GM23338 (cell line): ENCODE data around the gene CENPP. TPM values are rescaled to one million over a fixed set of nuclear protein-coding genes. Genes with fewer than 3 reads are reported as not detected.

Source experiments
- ATAC-seq: fragments of 200-7000 bp; cut with Tn5 transposase; 3 replicates; pipeline ENCODE4 v1.9.1; 2020
- DNase-seq: peaks from one replicate; pipeline ENCODE4 v3.0.0-alpha.2; 2015; ENCODE audit warnings: low spot score
- H2AFZ ChIP-seq: fragments of 200-600 bp; sonication (generic); 2 replicates; pipeline ENCODE4 v1.8.0; 2016; ENCODE audit warnings: antibody characterized with exemption, mild to moderate bottlenecking, moderate library complexity
- H3F3A ChIP-seq: fragments of 200-600 bp; sonication (generic); replicated peaks from 2 replicates; pipeline ENCODE4 v1.8.0; 2017; ENCODE audit warnings: antibody characterized with exemption, mixed run types, low read depth
- H3K27ac ChIP-seq: fragments of 200-600 bp; sonication (generic); 2 replicates; pipeline ENCODE4 v1.6.1; 2016; ENCODE audit warnings: low read depth
- H3K27me3 ChIP-seq: fragments of 200-600 bp; sonication (generic); 2 replicates; pipeline ENCODE4 v1.8.0; 2016; ENCODE audit warnings: mild to moderate bottlenecking, mixed run types, moderate library complexity; ENCODE audit not compliant: insufficient read depth
- H3K36me3 ChIP-seq: fragments of 200-600 bp; sonication (generic); 2 replicates; pipeline ENCODE4 v1.8.0; 2016; ENCODE audit warnings: mild to moderate bottlenecking; ENCODE audit not compliant: insufficient read depth
- H3K4me1 ChIP-seq: fragments of 200-600 bp; sonication (generic); 2 replicates; pipeline ENCODE4 v1.8.0; 2016; ENCODE audit warnings: mild to moderate bottlenecking, moderate library complexity; ENCODE audit not compliant: insufficient read depth
- H3K4me2 ChIP-seq: fragments of 200-600 bp; sonication (generic); 2 replicates; pipeline ENCODE4 v1.7.1; 2017; ENCODE audit warnings: mixed run types
- H3K4me3 ChIP-seq: fragments of 200-600 bp; sonication (generic); 2 replicates; pipeline ENCODE4 v1.6.1; 2016; ENCODE audit warnings: mixed run types
- H3K79me2 ChIP-seq: fragments of 200-600 bp; sonication (generic); replicated peaks from 2 replicates; pipeline ENCODE4 v1.8.0; 2017; ENCODE audit warnings: mild to moderate bottlenecking; ENCODE audit not compliant: insufficient read depth
- H3K9me2 ChIP-seq: fragments of 200-600 bp; sonication (generic); 2 replicates; pipeline ENCODE4 v1.8.0; 2017; ENCODE audit not compliant: insufficient read depth
- H4K20me1 ChIP-seq: fragments of 200-600 bp; sonication (generic); replicated peaks from 2 replicates; pipeline ENCODE4 v1.8.0; 2017; ENCODE audit warnings: mild to moderate bottlenecking; ENCODE audit not compliant: insufficient read depth
- H3K27ac Mint-ChIP-seq: 2 replicates; pipeline ENCODE4 v1.8.0; 2020; ENCODE audit warnings: inconsistent platforms, mild to moderate bottlenecking, moderate library complexity, mixed read lengths
- H3K27me3 Mint-ChIP-seq: 3 replicates; pipeline ENCODE4 v1.8.0; 2022; ENCODE audit warnings: low read depth, mild to moderate bottlenecking, moderate library complexity, mixed read lengths, inconsistent platforms; ENCODE audit not compliant: insufficient read depth, poor library complexity
- H3K36me3 Mint-ChIP-seq: 3 replicates; pipeline ENCODE4 v1.8.0; 2021; ENCODE audit warnings: low read depth, mild to moderate bottlenecking, inconsistent platforms, moderate library complexity, mixed read lengths
- H3K4me1 Mint-ChIP-seq: 3 replicates; pipeline ENCODE4 v1.8.0; 2020; ENCODE audit warnings: mild to moderate bottlenecking, inconsistent platforms, mixed read lengths
- H3K4me3 Mint-ChIP-seq: 3 replicates; pipeline ENCODE4 v1.8.0; 2021; ENCODE audit warnings: moderate library complexity, mild to moderate bottlenecking, inconsistent platforms, mixed read lengths
- H3K9me3 Mint-ChIP-seq: 3 replicates; pipeline ENCODE4 v1.8.0; 2020; ENCODE audit warnings: moderate library complexity, mild to moderate bottlenecking, inconsistent platforms, mixed read lengths
- CREB1 ChIP-seq: fragments of 250-450 bp; sonication (Bioruptor Pico); IDR thresholded peaks from 2 replicates; pipeline ENCODE4 v1.5.0; 2020; ENCODE audit warnings: low read depth, mild to moderate bottlenecking, moderate library complexity
- EZH2 ChIP-seq: fragments of 200-600 bp; sonication (generic); IDR thresholded peaks from one replicate; pipeline ENCODE4 v1.8.0; 2017; ENCODE audit warnings: antibody characterized with exemption, mild to moderate bottlenecking, low read depth; ENCODE audit not compliant: unreplicated experiment
- EZH2phosphoT487 ChIP-seq: fragments of 200-600 bp; sonication (generic); IDR thresholded peaks from one replicate; pipeline ENCODE4 v1.8.1; 2018; ENCODE audit warnings: antibody characterized with exemption; ENCODE audit not compliant: unreplicated experiment
- JUNB ChIP-seq: IDR thresholded peaks from one replicate; pipeline ENCODE4 v1.6.1; 2016; ENCODE audit warnings: antibody characterized with exemption; ENCODE audit not compliant: unreplicated experiment
- POLR2AphosphoS5 ChIP-seq: IDR thresholded peaks from 2 replicates; pipeline ENCODE4 v1.6.1; 2016; ENCODE audit warnings: antibody characterized with exemption, low read depth
- REST ChIP-seq: IDR thresholded peaks from one replicate; pipeline ENCODE4 v1.6.1; 2018; ENCODE audit warnings: antibody characterized with exemption; ENCODE audit not compliant: unreplicated experiment
- STAT1 ChIP-seq: IDR thresholded peaks from one replicate; pipeline ENCODE4 v1.6.1; 2016; ENCODE audit warnings: antibody characterized with exemption; ENCODE audit not compliant: unreplicated experiment
- ZNF114 ChIP-seq: fragments of 250-450 bp; sonication (Bioruptor Pico); IDR thresholded peaks from 2 replicates; pipeline ENCODE4 v1.5.0; 2020; ENCODE audit warnings: mild to moderate bottlenecking, moderate library complexity
- polyA plus RNA-seq: library from polyadenylated mRNA; unstranded; fragments of >200 nt; fragmentation: Nextera tagmentation; extraction: Ambion mirVana; gene quantifications from 2 replicates; pipeline ENCODE4 v1.2.1, GENCODE V29; 2016
- total RNA-seq: library from RNA; depleted of rRNA; stranded (reverse); fragments of >200 nt; shearing (Covaris generic); gene quantifications from 2 replicates; pipeline ENCODE4 v1.2.3, GENCODE V29; 2014
- TF ChIP-seq, protein P1 (sequence below): fragments of 250-450 bp; sonication (Bioruptor Pico); IDR thresholded peaks from 2 replicates; pipeline ENCODE4 v1.5.0; 2020; ENCODE audit warnings: mild to moderate bottlenecking, moderate library complexity
- TF ChIP-seq, protein P2 (sequence below): IDR thresholded peaks from 2 replicates; pipeline ENCODE4 v1.6.1; 2016; ENCODE audit warnings: antibody characterized with exemption
- TF ChIP-seq, protein P3 (sequence below), 2 experiments: fragments of 200-600 bp in 1 of 2; sonication (generic) in 1 of 2; conservative IDR thresholded peaks; 2 replicates each; pipeline versions ENCODE4 v1.5.1 to v1.6.1; 2016 to 2017; ENCODE audit warnings: antibody characterized with exemption in 2 of 2, low read depth in 2 of 2, mild to moderate bottlenecking in 2 of 2, moderate library complexity in 1 of 2

The CENPP gene
- total and polyA plus RNA-seq, 2 experiments from 2014 or later = 11.0 to 12.6 TPM

DNA sequence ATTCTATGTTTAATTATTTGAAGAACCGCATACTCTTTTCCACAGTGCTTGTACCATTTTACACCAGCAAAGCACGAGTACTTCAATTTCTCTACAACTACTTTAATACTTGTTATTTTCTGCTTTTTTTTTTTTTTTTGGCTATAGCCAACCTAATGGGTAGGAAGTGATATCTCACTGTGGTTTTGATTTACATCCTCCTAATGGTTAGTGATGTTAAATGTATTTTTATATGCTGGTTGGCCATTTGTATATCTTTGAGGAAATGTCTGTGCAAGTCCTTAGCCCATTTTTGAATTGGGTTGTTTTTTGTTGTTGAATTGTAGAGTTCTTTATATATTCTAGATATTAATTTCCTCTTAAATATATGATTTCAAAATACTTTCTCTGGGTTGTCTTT, 56.0 kb downstream of the CENPP start (continued):
- TF ChIP-seq, protein P1, sequence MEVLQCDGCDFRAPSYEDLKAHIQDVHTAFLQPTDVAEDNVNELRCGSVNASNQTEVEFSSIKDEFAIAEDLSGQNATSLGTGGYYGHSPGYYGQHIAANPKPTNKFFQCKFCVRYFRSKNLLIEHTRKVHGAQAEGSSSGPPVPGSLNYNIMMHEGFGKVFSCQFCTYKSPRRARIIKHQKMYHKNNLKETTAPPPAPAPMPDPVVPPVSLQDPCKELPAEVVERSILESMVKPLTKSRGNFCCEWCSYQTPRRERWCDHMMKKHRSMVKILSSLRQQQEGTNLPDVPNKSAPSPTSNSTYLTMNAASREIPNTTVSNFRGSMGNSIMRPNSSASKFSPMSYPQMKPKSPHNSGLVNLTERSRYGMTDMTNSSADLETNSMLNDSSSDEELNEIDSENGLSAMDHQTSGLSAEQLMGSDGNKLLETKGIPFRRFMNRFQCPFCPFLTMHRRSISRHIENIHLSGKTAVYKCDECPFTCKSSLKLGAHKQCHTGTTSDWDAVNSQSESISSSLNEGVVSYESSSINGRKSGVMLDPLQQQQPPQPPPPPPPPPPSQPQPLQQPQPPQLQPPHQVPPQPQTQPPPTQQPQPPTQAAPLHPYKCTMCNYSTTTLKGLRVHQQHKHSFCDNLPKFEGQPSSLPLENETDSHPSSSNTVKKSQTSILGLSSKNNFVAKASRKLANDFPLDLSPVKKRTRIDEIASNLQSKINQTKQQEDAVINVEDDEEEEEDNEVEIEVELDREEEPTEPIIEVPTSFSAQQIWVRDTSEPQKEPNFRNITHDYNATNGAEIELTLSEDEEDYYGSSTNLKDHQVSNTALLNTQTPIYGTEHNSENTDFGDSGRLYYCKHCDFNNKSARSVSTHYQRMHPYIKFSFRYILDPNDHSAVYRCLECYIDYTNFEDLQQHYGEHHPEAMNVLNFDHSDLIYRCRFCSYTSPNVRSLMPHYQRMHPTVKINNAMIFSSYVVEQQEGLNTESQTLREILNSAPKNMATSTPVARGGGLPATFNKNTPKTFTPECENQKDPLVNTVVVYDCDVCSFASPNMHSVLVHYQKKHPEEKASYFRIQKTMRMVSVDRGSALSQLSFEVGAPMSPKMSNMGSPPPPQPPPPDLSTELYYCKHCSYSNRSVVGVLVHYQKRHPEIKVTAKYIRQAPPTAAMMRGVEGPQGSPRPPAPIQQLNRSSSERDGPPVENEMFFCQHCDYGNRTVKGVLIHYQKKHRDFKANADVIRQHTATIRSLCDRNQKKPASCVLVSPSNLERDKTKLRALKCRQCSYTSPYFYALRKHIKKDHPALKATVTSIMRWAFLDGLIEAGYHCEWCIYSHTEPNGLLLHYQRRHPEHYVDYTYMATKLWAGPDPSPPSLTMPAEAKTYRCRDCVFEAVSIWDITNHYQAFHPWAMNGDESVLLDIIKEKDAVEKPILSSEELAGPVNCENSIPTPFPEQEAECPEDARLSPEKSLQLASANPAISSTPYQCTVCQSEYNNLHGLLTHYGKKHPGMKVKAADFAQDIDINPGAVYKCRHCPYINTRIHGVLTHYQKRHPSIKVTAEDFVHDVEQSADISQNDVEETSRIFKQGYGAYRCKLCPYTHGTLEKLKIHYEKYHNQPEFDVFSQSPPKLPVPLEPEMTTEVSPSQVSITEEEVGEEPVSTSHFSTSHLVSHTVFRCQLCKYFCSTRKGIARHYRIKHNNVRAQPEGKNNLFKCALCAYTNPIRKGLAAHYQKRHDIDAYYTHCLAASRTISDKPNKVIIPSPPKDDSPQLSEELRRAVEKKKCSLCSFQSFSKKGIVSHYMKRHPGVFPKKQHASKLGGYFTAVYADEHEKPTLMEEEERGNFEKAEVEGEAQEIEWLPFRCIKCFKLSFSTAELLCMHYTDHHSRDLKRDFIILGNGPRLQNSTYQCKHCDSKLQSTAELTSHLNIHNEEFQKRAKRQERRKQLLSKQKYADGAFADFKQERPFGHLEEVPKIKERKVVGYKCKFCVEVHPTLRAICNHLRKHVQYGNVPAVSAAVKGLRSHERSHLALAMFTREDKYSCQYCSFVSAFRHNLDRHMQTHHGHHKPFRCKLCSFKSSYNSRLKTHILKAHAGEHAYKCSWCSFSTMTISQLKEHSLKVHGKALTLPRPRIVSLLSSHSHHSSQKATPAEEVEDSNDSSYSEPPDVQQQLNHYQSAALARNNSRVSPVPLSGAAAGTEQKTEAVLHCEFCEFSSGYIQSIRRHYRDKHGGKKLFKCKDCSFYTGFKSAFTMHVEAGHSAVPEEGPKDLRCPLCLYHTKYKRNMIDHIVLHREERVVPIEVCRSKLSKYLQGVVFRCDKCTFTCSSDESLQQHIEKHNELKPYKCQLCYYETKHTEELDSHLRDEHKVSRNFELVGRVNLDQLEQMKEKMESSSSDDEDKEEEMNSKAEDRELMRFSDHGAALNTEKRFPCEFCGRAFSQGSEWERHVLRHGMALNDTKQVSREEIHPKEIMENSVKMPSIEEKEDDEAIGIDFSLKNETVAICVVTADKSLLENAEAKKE (CRISPR knock-in tag) = no peak
- no peak for TF ChIP-seq JUNB
- no peak for TF ChIP-seq EZH2phosphoT487
- TF ChIP-seq, protein P2, sequence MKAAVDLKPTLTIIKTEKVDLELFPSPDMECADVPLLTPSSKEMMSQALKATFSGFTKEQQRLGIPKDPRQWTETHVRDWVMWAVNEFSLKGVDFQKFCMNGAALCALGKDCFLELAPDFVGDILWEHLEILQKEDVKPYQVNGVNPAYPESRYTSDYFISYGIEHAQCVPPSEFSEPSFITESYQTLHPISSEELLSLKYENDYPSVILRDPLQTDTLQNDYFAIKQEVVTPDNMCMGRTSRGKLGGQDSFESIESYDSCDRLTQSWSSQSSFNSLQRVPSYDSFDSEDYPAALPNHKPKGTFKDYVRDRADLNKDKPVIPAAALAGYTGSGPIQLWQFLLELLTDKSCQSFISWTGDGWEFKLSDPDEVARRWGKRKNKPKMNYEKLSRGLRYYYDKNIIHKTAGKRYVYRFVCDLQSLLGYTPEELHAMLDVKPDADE = no peak

GRCh38 chr9:92384375-92384774, 58.6 kb downstream of the CENPP start:
- DNase-seq (no peak), ATAC-seq (no peak)
- Mint-ChIP-seq H3K36me3 (no peaks in the 10 kb centered on the region), H3K9me3 (no peaks in the 10 kb centered on the region), H3K27ac (no peak overlapping the region), H3K27me3 (no peaks in the 10 kb centered on the region), H3K4me1 (peaks cover 16% of the 10 kb centered on the region), H3K4me3 (no peak overlapping the region)
- no peak overlapping the region for H3K27ac ChIP-seq
- no peaks in the 10 kb centered on the region for H3K9me2 ChIP-seq
- peaks cover 12% of the 10 kb centered on the region for H3K4me1 ChIP-seq
- H3K4me2 ChIP-seq = no peak overlapping the region
- no peaks in the 10 kb centered on the region for H3K36me3 ChIP-seq
- H3K4me3 ChIP-seq = no peak overlapping the region
- no peaks in the 10 kb centered on the region for H3F3A ChIP-seq
- H4K20me1 ChIP-seq = no peaks in the 10 kb centered on the region
- no peaks in the 10 kb centered on the region for H3K27me3 ChIP-seq
- H2AFZ ChIP-seq = no peak overlapping the region
- TF ChIP-seq EZH2 (no peak), JUNB (no peak), EZH2phosphoT487 (no peak), POLR2AphosphoS5 (no peak), REST (no peak), CREB1 (CRISPR knock-in tag) (no peak), STAT1 (no peak), ZNF114 (CRISPR knock-in tag) (no peak)
- TF ChIP-seq, protein P3, sequence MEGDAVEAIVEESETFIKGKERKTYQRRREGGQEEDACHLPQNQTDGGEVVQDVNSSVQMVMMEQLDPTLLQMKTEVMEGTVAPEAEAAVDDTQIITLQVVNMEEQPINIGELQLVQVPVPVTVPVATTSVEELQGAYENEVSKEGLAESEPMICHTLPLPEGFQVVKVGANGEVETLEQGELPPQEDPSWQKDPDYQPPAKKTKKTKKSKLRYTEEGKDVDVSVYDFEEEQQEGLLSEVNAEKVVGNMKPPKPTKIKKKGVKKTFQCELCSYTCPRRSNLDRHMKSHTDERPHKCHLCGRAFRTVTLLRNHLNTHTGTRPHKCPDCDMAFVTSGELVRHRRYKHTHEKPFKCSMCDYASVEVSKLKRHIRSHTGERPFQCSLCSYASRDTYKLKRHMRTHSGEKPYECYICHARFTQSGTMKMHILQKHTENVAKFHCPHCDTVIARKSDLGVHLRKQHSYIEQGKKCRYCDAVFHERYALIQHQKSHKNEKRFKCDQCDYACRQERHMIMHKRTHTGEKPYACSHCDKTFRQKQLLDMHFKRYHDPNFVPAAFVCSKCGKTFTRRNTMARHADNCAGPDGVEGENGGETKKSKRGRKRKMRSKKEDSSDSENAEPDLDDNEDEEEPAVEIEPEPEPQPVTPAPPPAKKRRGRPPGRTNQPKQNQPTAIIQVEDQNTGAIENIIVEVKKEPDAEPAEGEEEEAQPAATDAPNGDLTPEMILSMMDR (conservative IDR thresholded peaks at IDR 0.05; ENCODE audit: low read depth in 2 of 2) = no peak
- TF ChIP-seq, protein P2 = no peak
- H3K79me2 ChIP-seq = no peaks in the 10 kb centered on the region
